ENCODE measurements around the gene NCR3LG1.

The NCR3LG1 gene

GRCh38 chr11:17387254-17387653, 35.7 kb downstream of the NCR3LG1 start:
- TF ChIP-seq, protein P1, sequence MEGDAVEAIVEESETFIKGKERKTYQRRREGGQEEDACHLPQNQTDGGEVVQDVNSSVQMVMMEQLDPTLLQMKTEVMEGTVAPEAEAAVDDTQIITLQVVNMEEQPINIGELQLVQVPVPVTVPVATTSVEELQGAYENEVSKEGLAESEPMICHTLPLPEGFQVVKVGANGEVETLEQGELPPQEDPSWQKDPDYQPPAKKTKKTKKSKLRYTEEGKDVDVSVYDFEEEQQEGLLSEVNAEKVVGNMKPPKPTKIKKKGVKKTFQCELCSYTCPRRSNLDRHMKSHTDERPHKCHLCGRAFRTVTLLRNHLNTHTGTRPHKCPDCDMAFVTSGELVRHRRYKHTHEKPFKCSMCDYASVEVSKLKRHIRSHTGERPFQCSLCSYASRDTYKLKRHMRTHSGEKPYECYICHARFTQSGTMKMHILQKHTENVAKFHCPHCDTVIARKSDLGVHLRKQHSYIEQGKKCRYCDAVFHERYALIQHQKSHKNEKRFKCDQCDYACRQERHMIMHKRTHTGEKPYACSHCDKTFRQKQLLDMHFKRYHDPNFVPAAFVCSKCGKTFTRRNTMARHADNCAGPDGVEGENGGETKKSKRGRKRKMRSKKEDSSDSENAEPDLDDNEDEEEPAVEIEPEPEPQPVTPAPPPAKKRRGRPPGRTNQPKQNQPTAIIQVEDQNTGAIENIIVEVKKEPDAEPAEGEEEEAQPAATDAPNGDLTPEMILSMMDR (conservative IDR thresholded peaks at IDR 0.05; ENCODE audit: low read depth, low read length) = no peak
- H3K4me3 ChIP-seq (ENCODE audit: low read length) = no peak overlapping the region
- DNase-seq (ENCODE audit: low read depth) = no peak

DNA sequence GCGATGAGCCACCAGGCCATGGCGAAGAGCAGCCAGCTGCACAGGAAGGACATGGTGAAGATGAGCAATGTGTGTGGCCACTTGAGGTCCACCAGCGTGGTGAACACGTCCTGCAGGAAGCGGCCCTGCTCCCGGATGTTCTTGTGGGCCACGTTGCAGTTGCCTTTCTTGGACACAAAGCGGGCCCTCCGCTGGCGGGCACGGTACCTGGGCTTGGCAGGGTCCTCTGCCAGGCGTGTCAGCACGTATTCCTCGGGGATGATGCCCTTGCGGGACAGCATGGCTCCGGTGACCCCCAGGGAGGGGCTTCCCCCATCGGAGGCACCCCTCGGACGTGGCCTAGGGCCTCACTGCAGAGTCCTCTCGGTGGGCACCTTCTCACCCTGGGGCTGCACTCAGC, 36.2 kb downstream of the NCR3LG1 start:
- H3K4me3 ChIP-seq (ENCODE audit: low read length) = no peak overlapping the region
- TF ChIP-seq, protein P1 (conservative IDR thresholded peaks at IDR 0.05; ENCODE audit: low read depth, low read length) = no peak

GRCh38 chr11:17388609-17389210, 37.1 kb downstream of the NCR3LG1 start, which contains the start of gene KCNJ11:
Gene KCNJ11, minus strand, starts transcription at chr11:17388659. Its CDS starts 568 bp downstream, at chr11:17388091.
- DNase-seq (ENCODE audit: low read depth) = no peak
- TF ChIP-seq, protein P1 (conservative IDR thresholded peaks at IDR 0.05; ENCODE audit: low read depth, low read length) = peak; percentile 17
- peak within 1 kb of the TSS; percentile 60 for H3K4me3 ChIP-seq (ENCODE audit: low read length)

More for the DNA sequence above, 36.2 kb downstream of the NCR3LG1 start:
- no peak for DNase-seq (ENCODE audit: low read depth)

DNA sequence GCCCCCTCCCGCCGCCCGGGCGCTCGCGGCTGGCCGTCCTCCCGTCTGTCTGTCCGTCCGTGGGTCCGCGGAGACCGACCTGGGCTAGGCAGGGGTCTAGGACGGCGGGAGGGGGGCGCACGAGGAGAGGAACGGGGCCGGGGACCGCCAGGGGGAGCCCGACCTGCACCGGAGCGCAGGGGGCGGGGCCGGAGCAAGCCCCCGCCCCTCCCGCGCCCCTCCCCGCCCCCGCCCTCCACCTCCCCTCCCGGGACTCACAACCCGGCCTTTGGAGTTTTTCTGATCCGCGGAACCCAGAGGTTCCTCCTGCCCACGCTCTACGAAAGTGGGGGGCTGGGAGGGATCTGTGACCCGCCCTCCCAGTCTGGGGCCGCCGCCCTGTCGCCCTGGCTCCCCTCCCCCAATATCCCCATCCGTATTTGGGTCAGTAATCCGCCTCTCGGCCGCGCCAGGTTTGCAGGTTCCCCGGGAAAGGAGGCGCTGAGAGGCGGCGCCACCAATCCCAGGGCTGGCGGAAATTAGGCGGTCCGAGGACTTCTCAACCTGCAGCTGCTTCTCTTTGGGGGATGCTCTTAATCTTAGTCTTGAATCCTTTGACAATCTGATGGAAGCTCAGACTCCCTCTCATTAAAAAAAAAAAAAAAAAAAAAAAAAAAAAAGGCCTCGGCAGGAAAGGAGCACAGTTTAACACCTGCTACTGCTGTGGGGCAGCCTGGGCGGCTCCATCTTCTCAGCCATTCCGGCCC, 37.8 kb downstream of the NCR3LG1 start:
- DNase-seq (ENCODE audit: low read depth) = no peak
- H3K4me3 ChIP-seq (ENCODE audit: low read length) = peak overlapping the region; percentile 60
- TF ChIP-seq, protein P1 (conservative IDR thresholded peaks at IDR 0.05; ENCODE audit: low read depth, low read length) = peak; percentile 60

GRCh38 chr11:17389957-17390649, 38.5 kb downstream of the NCR3LG1 start:
- TF ChIP-seq, protein P1 (conservative IDR thresholded peaks at IDR 0.05; ENCODE audit: low read depth, low read length) = no peak
- no peak overlapping the region for H3K4me3 ChIP-seq (ENCODE audit: low read length)
- DNase-seq (ENCODE audit: low read depth) = no peak

DNA sequence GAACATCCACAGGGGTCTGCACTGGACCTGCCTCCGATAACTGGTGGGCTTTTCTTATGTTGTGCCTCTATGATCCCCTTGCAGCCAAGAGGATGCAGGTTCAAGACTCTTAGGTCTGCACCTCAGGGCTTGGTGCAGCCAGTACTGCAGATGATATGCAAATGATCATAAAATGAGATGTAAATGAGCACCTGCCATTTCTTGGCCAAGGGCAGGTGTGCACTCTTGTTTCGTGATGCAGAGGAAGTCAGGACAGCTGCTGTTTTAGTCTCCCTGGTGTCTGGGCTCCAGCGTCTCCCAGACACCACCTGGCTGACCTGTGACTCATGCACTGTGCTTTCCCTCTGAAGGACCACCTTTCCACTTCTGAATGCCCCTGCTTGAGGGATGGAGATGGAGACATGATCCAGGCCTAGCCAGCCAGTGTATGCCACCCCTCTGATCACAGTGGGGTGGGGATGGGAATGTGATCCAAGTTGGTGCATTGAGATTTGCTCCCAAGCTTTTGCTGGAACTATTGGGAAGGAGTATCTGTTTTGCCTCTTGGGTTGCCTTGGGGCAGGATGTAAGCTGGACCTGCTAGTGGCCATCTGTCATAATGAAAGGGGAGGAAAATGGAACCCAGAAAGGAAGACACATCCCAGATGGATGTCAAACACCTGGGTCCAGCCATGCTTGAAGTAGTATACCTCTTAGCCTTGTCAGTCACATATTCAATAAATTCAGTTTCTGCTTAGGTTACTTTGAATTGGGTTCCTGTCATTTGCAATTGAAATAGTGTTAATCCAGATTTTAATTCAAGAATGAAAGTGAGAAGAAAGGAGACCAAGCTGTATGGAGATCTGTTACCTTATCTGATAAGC, 40.1 kb downstream of the NCR3LG1 start:
- no peak overlapping the region for H3K4me3 ChIP-seq (ENCODE audit: low read length)
- TF ChIP-seq, protein P1 (conservative IDR thresholded peaks at IDR 0.05; ENCODE audit: low read depth, low read length) = no peak
- no peak for DNase-seq (ENCODE audit: low read depth)
